ENCODE data around the gene HMGN4. TPM values are rescaled to one million over a fixed set of nuclear protein-coding genes. Genes with fewer than 3 reads are reported as not detected.

Gene HMGN4
- total RNA-seq, 2 experiments from 2014 or later: 22.7 to 24.8 TPM

DNA sequence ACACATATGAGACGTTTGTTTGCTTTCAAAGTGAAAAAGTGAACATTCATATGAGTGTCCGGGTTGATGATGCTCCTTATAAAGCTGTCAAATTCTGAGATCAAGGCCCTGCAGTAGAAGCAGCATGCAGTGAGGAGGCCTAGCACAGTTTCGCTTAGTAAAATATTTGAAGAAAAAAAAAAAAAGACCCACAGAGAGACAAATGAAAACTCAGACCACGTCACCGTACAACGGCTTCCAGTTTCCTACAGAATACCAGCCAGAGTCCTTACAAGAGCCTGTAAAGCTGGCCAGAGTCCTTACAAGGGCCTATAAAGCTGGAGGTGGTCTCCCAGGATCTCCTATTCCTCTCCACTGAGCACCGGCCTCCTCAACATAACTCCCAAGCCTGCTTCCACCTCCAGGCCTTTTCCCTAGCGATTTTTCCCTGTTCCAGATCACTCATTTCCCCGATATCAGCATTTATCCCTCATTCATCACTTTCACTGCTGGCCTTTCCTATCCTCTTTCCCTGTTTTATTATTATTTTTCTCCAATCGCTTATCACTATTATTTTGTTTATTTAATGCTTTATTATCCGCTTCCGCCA lies 1.5 kb upstream of the HMGN4 start:
- Mint-ChIP-seq H3K4me3 (peak overlapping the region; percentile 94), H3K27ac (peak overlapping the region; percentile 98), H3K27me3 (peaks cover 19% of the 10 kb centered on the region), H3K9me3 (peaks cover 6% of the 10 kb centered on the region), H3K4me1 (ENCODE audit: low read depth) (peaks cover 67% of the 10 kb centered on the region), H3K36me3 (ENCODE audit: low read depth) (peaks cover 52% of the 10 kb centered on the region)
- DNase-seq (peak in 5 of 14 experiments; percentile 9 to 69 (median 66)), ATAC-seq (ENCODE audit: poor library complexity) (no peak)
- intact Hi-C loops (cut with DNase I, micrococcal nuclease): loop anchor here in 1 of 2 experiments (1.0 to 10.0 kb wide), 5 partner anchors 15 to 938 kb away; partner anchors contain the start of genes BTN2A1, BTN3A3 and ZNF184
- Histone ChIP-seq H3K4me3 (ENCODE audit: low read length) (peak overlapping the region; percentile 93), H3K36me3 (ENCODE audit: insufficient read depth, low read length) (peaks cover 4% of the 10 kb centered on the region), H3K9me3 (ENCODE audit: control insufficient read depth in 1 of 2, insufficient read depth in 1 of 2, low read length in 2 of 2) (no peaks in the 10 kb centered on the region), H3K27me3 (ENCODE audit: control insufficient read depth in 1 of 2, insufficient read depth in 2 of 2, low read length in 2 of 2) (no peaks in the 10 kb centered on the region), H3K4me1 (ENCODE audit: insufficient read depth, low read length) (peaks cover 59% of the 10 kb centered on the region), H3K27ac (ENCODE audit: low read depth in 1 of 2, low read length in 2 of 2) (peak overlapping the region; percentile 43 to 84)
- CTCF ChIA-PET: interaction anchor here (1.0 to 2.2 kb wide), 4 partner anchors 10 to 195 kb away, joined by 3 to 8 read pairs (median 7); no protein-coding TSS in a partner anchor
- POLR2A ChIA-PET: interaction anchor here (0.5 to 4.4 kb wide), 42 partner anchors 9 to 1294 kb away, joined by 3 to 113 read pairs (median 8); a partner anchor contains a TSS
- TF ChIP-seq, protein P1, sequence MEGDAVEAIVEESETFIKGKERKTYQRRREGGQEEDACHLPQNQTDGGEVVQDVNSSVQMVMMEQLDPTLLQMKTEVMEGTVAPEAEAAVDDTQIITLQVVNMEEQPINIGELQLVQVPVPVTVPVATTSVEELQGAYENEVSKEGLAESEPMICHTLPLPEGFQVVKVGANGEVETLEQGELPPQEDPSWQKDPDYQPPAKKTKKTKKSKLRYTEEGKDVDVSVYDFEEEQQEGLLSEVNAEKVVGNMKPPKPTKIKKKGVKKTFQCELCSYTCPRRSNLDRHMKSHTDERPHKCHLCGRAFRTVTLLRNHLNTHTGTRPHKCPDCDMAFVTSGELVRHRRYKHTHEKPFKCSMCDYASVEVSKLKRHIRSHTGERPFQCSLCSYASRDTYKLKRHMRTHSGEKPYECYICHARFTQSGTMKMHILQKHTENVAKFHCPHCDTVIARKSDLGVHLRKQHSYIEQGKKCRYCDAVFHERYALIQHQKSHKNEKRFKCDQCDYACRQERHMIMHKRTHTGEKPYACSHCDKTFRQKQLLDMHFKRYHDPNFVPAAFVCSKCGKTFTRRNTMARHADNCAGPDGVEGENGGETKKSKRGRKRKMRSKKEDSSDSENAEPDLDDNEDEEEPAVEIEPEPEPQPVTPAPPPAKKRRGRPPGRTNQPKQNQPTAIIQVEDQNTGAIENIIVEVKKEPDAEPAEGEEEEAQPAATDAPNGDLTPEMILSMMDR (IDR thresholded peaks at IDR 0.05): no peak

DNA sequence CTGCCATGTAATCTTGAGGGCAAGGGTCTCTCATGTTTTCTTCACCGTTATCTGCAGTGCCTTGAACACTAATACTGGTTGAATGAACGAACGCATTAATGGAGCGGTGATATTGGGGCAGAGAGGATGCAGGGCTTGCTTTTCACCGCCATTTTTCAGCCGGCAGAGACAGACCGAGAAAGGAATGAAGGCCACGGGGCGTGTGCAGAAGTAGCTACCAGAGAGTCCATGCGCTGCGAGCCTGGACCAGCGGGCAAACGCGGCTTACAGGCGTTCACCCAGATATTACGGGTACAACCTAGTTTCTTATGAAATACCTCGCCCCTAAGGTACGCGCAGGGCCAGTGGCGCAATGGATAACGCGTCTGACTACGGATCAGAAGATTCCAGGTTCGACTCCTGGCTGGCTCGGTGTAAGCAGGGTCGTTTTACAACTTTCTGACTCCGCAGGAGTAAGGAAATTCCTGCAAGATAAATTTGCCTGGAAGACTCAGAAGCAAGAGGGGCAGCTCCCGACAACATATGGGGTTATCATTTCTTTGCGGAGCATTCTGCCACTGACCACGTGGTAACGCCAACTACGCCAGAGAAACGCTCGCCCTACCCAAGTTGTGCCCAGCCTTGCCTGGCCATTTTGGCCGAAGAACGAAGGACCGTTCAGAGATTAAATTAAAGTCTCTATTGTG lies 863 bp upstream of the HMGN4 start:
- ATAC-seq (ENCODE audit: poor library complexity) (peak; percentile 63), DNase-seq (peak; percentile 78 to 97 (median 87))
- peak overlapping the region; percentile 84 to 91 for H3K27ac ChIP-seq (ENCODE audit: low read depth in 1 of 2, low read length in 2 of 2)
- peak overlapping the region; percentile 93 for H3K4me3 ChIP-seq (ENCODE audit: low read length)
- intact Hi-C loops (cut with DNase I, micrococcal nuclease): loop anchor here in 1 of 2 experiments (1.0 to 10.0 kb wide), 5 partner anchors 16 to 937 kb away; partner anchors contain the start of genes BTN2A1, BTN3A3 and ZNF184
- H3K27me3 ChIP-seq (ENCODE audit: control insufficient read depth in 1 of 2, insufficient read depth in 2 of 2, low read length in 2 of 2): no peaks in the 10 kb centered on the region
- H3K9me3 Mint-ChIP-seq: peaks cover 6% of the 10 kb centered on the region
- H3K36me3 Mint-ChIP-seq (ENCODE audit: low read depth): peaks cover 52% of the 10 kb centered on the region
- H3K4me1 ChIP-seq (ENCODE audit: insufficient read depth, low read length): peaks cover 55% of the 10 kb centered on the region
- TF ChIP-seq, protein P1 (IDR thresholded peaks at IDR 0.05): no peak
- ChIA-PET CTCF (interaction anchor here (0.8 to 2.2 kb wide), 11 partner anchors 10 to 215 kb away, joined by 3 to 8 read pairs (median 3); no protein-coding TSS in a partner anchor), POLR2A (interaction anchor here (0.6 to 4.4 kb wide), 69 partner anchors 9 to 1759 kb away, joined by 3 to 113 read pairs (median 5); a partner anchor contains a TSS)
- H3K27ac Mint-ChIP-seq: peak overlapping the region; percentile 98
- no peaks in the 10 kb centered on the region for H3K9me3 ChIP-seq (ENCODE audit: control insufficient read depth in 1 of 2, insufficient read depth in 1 of 2, low read length in 2 of 2)
- H3K4me3 Mint-ChIP-seq: peak overlapping the region; percentile 94
- H3K27me3 Mint-ChIP-seq: peaks cover 19% of the 10 kb centered on the region
- peaks cover 4% of the 10 kb centered on the region for H3K36me3 ChIP-seq (ENCODE audit: insufficient read depth, low read length)
- H3K4me1 Mint-ChIP-seq (ENCODE audit: low read depth): peaks cover 64% of the 10 kb centered on the region

DNA sequence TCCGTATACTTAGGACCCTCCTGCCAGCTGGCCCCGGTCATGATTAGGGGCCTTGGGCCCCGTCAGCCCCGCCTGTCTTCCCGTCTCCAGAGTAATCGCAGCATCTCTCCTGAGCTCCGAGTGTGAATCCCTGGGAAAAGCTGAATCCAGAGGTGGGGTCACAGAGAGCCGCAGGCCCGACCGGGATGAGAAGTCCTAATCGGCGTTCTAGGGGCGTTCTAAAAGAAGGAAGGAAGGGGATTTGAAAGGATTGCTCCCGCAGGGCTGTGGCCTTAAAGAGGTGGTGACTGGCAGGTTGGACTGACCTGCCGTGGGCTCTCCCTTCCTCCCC lies 371 bp downstream of the HMGN4 start:
- ChIA-PET CTCF (interaction anchor here (0.7 to 2.2 kb wide), 6 partner anchors 15 to 197 kb away, joined by 3 to 8 read pairs (median 6); no protein-coding TSS in a partner anchor), POLR2A (interaction anchor here (0.7 to 4.4 kb wide), 34 partner anchors 9 to 1355 kb away, joined by 3 to 113 read pairs (median 10); a partner anchor contains a TSS)
- Histone ChIP-seq H3K4me3 (ENCODE audit: low read length) (peak overlapping the region; percentile 93), H3K27ac (ENCODE audit: low read depth in 1 of 2, low read length in 2 of 2) (peak overlapping the region; percentile 84 to 91), H3K27me3 (ENCODE audit: control insufficient read depth in 1 of 2, insufficient read depth in 2 of 2, low read length in 2 of 2) (no peaks in the 10 kb centered on the region), H3K36me3 (ENCODE audit: insufficient read depth, low read length) (peaks cover 12% of the 10 kb centered on the region), H3K9me3 (ENCODE audit: control insufficient read depth in 1 of 2, insufficient read depth in 1 of 2, low read length in 2 of 2) (no peaks in the 10 kb centered on the region), H3K4me1 (ENCODE audit: insufficient read depth, low read length) (peaks cover 49% of the 10 kb centered on the region)
- peaks cover 50% of the 10 kb centered on the region for H3K36me3 Mint-ChIP-seq (ENCODE audit: low read depth)
- intact Hi-C loops (cut with DNase I, micrococcal nuclease): loop anchor here (1.0 to 10.0 kb wide), 6 partner anchors 14 to 936 kb away; partner anchors contain the start of genes BTN2A1 (in 1 of the 2), BTN3A3 (in 1 of the 2) and ZNF184 (in 1 of the 2)
- H3K4me1 Mint-ChIP-seq (ENCODE audit: low read depth): peaks cover 53% of the 10 kb centered on the region
- H3K9me3 Mint-ChIP-seq: peaks cover 3% of the 10 kb centered on the region
- TF ChIP-seq, protein P1 (IDR thresholded peaks at IDR 0.05): no peak
- peak overlapping the region; percentile 98 for H3K27ac Mint-ChIP-seq
- ATAC-seq (ENCODE audit: poor library complexity): no peak
- peak overlapping the region; percentile 94 for H3K4me3 Mint-ChIP-seq
- H3K27me3 Mint-ChIP-seq: peaks cover 12% of the 10 kb centered on the region
- DNase-seq: no peak
